Activated gamma-delta T cell (primary cell): ENCODE results near the gene NOXO1.

Source experiments
- DNase-seq: peaks from one replicate; lab custom pipeline; 2025; lab: John Stamatoyannopoulos, UW

Gene NOXO1

DNA sequence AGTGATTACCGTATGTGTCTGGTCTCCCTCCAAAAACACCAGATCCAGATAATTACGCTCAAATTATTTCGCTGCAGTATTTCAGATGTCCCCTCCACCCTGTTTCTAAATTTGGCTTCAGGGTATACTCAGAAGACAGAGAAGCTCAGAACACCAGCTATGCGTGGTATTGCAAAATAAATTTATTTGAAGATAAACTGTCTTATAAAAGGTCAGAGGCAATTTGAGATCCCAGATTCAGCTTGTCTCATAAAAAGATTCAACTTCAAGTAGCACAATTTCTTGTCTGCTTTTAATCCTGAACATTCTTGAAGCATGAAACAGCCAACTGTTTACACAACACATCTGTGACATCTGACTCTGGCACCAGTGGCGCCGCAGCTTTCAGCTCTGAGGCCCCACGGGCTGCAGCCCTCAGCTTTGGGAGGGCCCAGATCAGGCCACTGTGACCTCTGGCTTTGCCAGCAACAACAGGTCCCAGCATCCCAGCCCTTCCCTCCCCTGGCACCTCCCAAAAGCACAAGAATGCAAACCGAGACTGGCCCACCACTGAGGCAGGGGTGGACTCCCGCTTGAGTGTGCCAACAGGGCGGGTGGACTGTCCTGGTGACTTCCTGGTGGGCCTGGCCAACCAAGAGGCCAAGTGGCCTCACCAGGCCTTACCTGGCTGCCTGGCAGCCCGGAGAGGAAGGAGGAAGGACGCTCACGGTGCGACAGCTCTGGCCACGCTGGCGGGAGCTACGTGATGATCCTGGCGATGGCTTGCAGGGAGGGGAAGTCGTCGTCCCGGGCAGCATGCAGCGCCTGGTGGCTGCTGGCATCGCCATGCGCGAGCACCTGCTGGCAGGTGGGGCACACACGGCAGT, 16.5 kb upstream of the NOXO1 start:
- DNase-seq: no peak

DNA sequence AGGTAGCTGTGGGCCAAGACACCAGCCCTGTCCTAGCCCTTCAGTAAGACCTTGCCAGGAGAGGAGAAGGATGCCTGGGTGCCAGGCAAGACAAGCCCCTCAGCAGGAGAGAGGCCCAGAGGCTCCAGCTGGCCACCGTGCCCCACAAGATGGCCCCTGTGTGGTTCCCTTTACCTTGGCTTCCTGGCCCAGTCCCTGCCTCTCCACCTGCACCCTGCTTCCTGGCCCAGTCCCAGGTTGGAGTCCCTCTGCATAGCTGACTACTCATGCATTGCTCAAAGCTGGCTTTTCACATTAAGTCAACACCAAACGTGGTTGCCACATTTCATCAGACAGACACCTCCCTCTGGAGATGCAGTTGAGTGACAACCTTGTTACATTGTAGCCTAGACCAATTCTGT, 12.5 kb upstream of the NOXO1 start:
- DNase-seq: no peak

GRCh38 chr16:1992704-1993317, 11.5 kb upstream of the NOXO1 start:
- DNase-seq: no peak

GRCh38 chr16:1991948-1992703, 10.9 kb upstream of the NOXO1 start:
- peak; percentile 99 for DNase-seq

DNA sequence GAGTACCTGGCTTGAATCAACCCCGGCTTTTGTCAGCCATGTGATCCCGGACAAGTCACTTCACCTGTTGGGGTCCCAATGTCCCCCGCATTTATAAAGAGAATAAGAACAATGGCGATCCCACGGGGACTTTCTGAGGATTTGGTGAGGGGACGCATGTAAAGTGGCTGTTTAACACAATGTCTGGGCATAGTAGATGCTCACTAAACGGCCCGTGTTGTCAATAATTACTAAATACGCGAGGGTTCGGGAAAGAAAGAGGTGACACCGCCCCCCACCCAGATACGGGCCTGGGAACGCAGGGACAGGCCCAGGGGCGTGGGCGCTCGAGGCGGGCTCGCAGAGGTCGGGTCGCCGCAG, 10.3 kb upstream of the NOXO1 start:
- no peak for DNase-seq

DNA sequence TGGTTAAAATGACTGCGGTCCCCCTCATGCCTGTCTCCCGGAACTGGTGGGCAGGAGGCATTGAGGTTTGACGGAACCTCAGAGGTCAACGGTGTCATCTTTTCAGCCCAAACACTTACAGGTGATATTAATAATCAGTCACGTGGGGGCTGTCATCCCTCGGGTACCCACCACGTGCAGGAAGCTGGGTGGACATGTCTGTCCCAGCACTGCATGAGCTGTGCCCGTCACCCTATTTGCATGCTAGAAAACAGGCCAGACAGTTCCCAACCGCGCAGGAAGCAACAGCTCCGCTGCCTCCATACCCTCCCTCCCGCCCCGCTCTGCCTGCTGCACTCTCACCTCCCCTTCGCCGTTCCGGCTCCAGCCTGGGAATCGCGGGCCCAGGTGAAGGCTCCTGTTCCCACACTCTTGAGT, 9.9 kb upstream of the NOXO1 start:
- no peak for DNase-seq

- DNase-seq: no peak
Observed at GRCh38 chr16:1990351-1991134, 9.3 kb upstream of the NOXO1 start.

- DNase-seq: no peak
Observed at GRCh38 chr16:1990101-1990350, 8.8 kb upstream of the NOXO1 start.

DNA sequence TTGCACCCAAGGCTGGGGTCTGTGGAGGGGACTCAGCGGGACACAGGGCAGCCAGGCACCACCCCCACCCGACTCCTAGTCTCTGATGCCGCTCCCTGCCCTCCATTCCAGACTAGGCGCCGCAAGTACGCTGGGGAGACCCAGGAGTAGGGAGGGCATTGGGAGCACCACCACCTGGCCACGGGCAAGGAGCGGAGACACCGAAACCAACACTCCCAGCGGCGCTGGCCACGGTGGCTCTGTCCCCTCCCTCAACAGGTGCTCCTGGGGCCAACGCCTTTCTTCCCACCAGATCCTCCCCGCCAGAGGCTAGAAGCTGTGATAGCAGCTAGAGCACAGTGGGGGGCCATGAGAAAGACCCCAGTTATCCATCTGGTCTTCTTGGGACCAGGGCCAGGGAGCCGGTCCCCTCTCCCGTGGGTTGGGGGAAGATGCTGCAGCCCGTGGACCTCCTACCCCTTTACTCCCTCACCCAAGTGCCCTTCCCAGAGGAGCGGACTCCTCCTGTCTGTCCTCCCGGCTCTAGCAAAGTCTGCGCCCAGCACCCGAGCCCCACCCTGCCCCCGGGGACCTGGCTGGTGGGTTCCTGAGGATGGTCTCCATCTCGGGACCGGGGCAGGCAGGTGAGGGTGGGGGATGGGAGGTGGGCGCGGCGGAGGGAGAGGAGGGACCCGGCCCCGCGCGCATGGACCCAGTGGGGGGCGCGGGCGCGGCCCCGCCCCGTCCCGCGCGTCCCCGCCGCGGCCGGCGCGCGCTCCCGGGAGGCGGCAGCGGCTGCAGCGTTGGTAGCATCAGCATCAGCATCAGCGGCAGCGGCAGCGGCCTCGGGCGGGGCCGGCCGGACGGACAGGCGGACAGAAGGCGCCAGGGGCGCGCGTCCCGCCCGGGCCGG, 8.2 kb upstream of the NOXO1 start, which contains the start of gene SYNGR3:
Gene SYNGR3 (plus strand): TSS at position 762 of the 892 bp plus-strand sequence. CDS start 133 bp downstream, outside the sequence.
- no peak for DNase-seq

GRCh38 chr16:1987198-1987597, 5.9 kb upstream of the NOXO1 start:
- DNase-seq: no peak

GRCh38 chr16:1985466-1986150, 4.3 kb upstream of the NOXO1 start:
- DNase-seq: no peak

DNA sequence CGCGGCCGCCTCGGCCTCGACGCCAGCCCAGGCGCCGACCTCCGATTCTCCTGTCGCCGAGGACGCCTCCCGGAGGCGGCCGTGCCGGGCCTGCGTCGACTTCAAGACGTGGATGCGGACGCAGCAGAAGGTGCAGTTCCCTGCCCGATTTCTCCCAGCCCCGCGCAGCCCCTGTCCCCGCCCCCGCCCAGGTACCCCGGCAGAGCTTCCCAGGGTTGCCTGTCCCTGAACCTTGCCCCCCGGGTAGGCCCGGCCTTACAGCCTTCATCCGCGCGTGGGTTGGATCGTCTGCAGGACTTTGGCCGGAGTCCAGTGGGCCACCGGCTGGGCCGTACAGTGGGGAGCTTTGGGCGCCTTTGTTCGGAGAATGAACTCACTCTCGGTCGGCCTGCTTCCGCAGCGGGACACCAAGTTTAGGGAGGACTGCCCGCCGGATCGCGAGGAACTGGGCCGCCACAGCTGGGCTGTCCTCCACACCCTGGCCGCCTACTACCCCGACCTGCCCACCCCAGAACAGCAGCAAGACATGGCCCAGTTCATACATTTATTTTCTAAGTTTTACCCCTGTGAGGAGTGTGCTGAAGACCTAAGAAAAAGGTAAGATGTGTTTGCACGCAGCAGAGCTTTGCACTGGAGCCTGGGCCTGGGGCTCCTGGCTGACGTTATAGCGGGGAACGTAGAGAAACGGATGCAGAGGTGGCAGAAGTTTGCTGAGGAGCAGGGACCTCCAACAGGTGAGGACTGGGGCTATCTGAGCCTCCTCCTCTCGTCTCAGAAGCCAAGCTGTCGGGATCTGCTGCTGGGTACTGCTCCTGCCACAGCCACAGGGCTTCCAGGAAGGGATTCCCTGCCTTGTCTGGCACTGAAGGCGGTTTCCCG, 3.3 kb upstream of the NOXO1 start:
- DNase-seq: no peak

DNA sequence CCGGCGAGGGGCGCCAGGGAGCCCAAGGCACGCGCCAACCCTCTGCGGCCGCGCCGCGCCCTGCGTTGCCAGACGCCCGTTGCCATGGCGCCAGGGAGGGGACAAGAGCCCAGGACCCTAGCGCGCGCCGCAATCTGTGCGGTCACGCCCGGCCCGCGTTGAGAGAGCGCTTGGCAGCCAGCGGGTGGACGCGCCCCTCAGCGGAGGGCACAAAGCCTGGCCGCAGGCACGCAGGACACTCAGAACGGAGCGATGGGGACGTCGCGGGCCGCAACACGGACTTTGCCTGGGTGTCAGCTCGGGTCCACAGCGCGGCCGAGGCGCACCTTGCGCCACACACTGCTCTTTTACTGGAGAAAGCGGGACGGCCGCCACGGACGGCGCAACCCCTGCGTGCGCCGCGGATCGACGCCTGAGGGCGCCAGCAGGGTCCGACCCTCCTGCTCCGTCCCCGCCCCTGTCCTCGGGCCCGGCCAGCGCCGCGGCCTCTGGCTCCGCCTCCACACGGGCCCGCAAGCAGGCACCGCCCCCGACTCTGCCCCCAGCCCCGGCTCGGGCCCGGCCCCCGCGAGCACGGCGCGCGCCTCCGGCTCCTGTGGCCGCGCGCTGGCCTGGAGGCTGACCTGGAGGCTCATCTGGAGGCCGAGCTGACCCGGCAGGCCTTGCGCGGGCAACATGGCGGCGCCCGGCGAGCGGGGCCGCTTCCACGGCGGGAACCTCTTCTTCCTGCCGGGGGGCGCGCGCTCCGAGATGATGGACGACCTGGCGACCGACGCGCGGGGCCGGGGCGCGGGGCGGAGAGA, 2.5 kb upstream of the NOXO1 start, which contains the start of gene GFER:
Gene GFER (plus strand): TSS at position 650 of the 803 bp plus-strand sequence. CDS start 26 bp downstream, at position 676.
- DNase-seq: peak; percentile 59

- DNase-seq: no peak
Observed at GRCh38 chr16:1982991-1983543, 1.8 kb upstream of the NOXO1 start.

GRCh38 chr16:1982013-1982433, 754 bp upstream of the NOXO1 start:
- no peak for DNase-seq

GRCh38 chr16:1980770-1981087, 540 bp downstream of the NOXO1 start:
- no peak for DNase-seq

GRCh38 chr16:1980030-1980769, 1.1 kb downstream of the NOXO1 start:
- DNase-seq: no peak
